ENCODE results near the gene NPR1.
"Not testable (repeated sequence)": the region's sequence is repeated elsewhere in the genome, so short reads cannot be mapped to it uniquely, and the experiment has no call there.

Gene NPR1

GRCh38 chr1:153699768-153700167 is 21.3 kb downstream of the NPR1 start:
- Histone ChIP-seq H3K4me3 (ENCODE audit: low read length) (no peak overlapping the region), H3K27ac (ENCODE audit: low read depth, low read length) (no peak overlapping the region), H3K9me3 (ENCODE audit: control insufficient read depth, insufficient read depth, low read length) (no peaks in the 10 kb centered on the region), H3K4me2 (ENCODE audit: low read length) (no peak overlapping the region), H3K79me2 (ENCODE audit: control insufficient read depth, low read length) (no peaks in the 10 kb centered on the region), H3K9me2 (replicated peaks; ENCODE audit: control insufficient read depth, low read length) (no peaks in the 10 kb centered on the region), H3K36me3 (ENCODE audit: control insufficient read depth, low read length) (no peaks in the 10 kb centered on the region), H3K27me3 (ENCODE audit: control insufficient read depth, low read length) (no peaks in the 10 kb centered on the region), H3F3A (ENCODE audit: control insufficient read depth, insufficient read depth) (no peaks in the 10 kb centered on the region), H4K20me1 (ENCODE audit: control insufficient read depth, insufficient read depth, low read depth, low read length) (no peaks in the 10 kb centered on the region), H3K4me1 (ENCODE audit: control insufficient read depth, low read length) (no peaks in the 10 kb centered on the region)
- TF ChIP-seq EZH2phosphoT487 (IDR thresholded peaks at IDR 0.05; ENCODE audit: borderline replicate concordance, low read length) (no peak), CTCF (IDR thresholded peaks at IDR 0.05; ENCODE audit: low read depth, low read length, poor library complexity, severe bottlenecking) (no peak)

GRCh38 chr1:153705484-153705883 is 27.0 kb downstream of the NPR1 start:
- H3K4me1 ChIP-seq (ENCODE audit: control insufficient read depth, low read length): no peaks in the 10 kb centered on the region
- no peak overlapping the region for H3K27ac ChIP-seq (ENCODE audit: low read depth, low read length)
- H3F3A ChIP-seq (ENCODE audit: control insufficient read depth, insufficient read depth): no peaks in the 10 kb centered on the region
- H3K9me3 ChIP-seq (ENCODE audit: control insufficient read depth, insufficient read depth, low read length): no peaks in the 10 kb centered on the region
- no peaks in the 10 kb centered on the region for H3K9me2 ChIP-seq (replicated peaks; ENCODE audit: control insufficient read depth, low read length)
- no peaks in the 10 kb centered on the region for H4K20me1 ChIP-seq (ENCODE audit: control insufficient read depth, insufficient read depth, low read depth, low read length)
- H3K36me3 ChIP-seq (ENCODE audit: control insufficient read depth, low read length): no peaks in the 10 kb centered on the region
- H3K79me2 ChIP-seq (ENCODE audit: control insufficient read depth, low read length): no peaks in the 10 kb centered on the region
- H3K27me3 ChIP-seq (ENCODE audit: control insufficient read depth, low read length): no peaks in the 10 kb centered on the region
- TF ChIP-seq EZH2phosphoT487 (IDR thresholded peaks at IDR 0.05; ENCODE audit: borderline replicate concordance, low read length) (no peak), CTCF (IDR thresholded peaks at IDR 0.05; ENCODE audit: low read depth, low read length, poor library complexity, severe bottlenecking) (no peak)
- H3K4me3 ChIP-seq (ENCODE audit: low read length): no peak overlapping the region
- no peak overlapping the region for H3K4me2 ChIP-seq (ENCODE audit: low read length)

- H3K79me2 ChIP-seq (ENCODE audit: control insufficient read depth, low read length): no peaks in the 10 kb centered on the region
- TF ChIP-seq EZH2phosphoT487 (IDR thresholded peaks at IDR 0.05; ENCODE audit: borderline replicate concordance, low read length) (no peak), CTCF (IDR thresholded peaks at IDR 0.05; ENCODE audit: low read depth, low read length, poor library complexity, severe bottlenecking) (no peak)
- H3K4me3 ChIP-seq (ENCODE audit: low read length): no peak overlapping the region
Observed at GRCh38 chr1:153711026-153711425, 32.5 kb downstream of the NPR1 start.

GRCh38 chr1:153716211-153716610 is 37.7 kb downstream of the NPR1 start:
- not testable (repeated sequence) for H3K27ac ChIP-seq (ENCODE audit: low read depth, low read length); H3K4me2 ChIP-seq (ENCODE audit: low read length); H3K36me3 ChIP-seq (ENCODE audit: control insufficient read depth, low read length); H4K20me1 ChIP-seq (ENCODE audit: control insufficient read depth, insufficient read depth, low read depth, low read length); H3K4me3 ChIP-seq (ENCODE audit: low read length); H3K9me3 ChIP-seq (ENCODE audit: control insufficient read depth, insufficient read depth, low read length); H3F3A ChIP-seq (ENCODE audit: control insufficient read depth, insufficient read depth); H3K4me1 ChIP-seq (ENCODE audit: control insufficient read depth, low read length); H3K9me2 ChIP-seq (replicated peaks; ENCODE audit: control insufficient read depth, low read length); H3K27me3 ChIP-seq (ENCODE audit: control insufficient read depth, low read length); H3K79me2 ChIP-seq (ENCODE audit: control insufficient read depth, low read length)

More at GRCh38 chr1:153711026-153711425, 32.5 kb downstream of the NPR1 start:
- H3K9me3 ChIP-seq (ENCODE audit: control insufficient read depth, insufficient read depth, low read length): no peaks in the 10 kb centered on the region
- no peaks in the 10 kb centered on the region for H3K27me3 ChIP-seq (ENCODE audit: control insufficient read depth, low read length)
- no peak overlapping the region for H3K27ac ChIP-seq (ENCODE audit: low read depth, low read length)
- no peak overlapping the region for H3K4me2 ChIP-seq (ENCODE audit: low read length)
- no peaks in the 10 kb centered on the region for H3K36me3 ChIP-seq (ENCODE audit: control insufficient read depth, low read length)
- no peaks in the 10 kb centered on the region for H3F3A ChIP-seq (ENCODE audit: control insufficient read depth, insufficient read depth)
- H4K20me1 ChIP-seq (ENCODE audit: control insufficient read depth, insufficient read depth, low read depth, low read length): no peaks in the 10 kb centered on the region
- no peaks in the 10 kb centered on the region for H3K9me2 ChIP-seq (replicated peaks; ENCODE audit: control insufficient read depth, low read length)
- H3K4me1 ChIP-seq (ENCODE audit: control insufficient read depth, low read length): no peaks in the 10 kb centered on the region
